Adrenal gland (tissue), 12 donors: ENCODE measurements around the gene CYBC1. TPM values are rescaled to one million over a fixed set of nuclear protein-coding genes. Genes with fewer than 3 reads are reported as not detected.
"Not testable (repeated sequence)": the region's sequence is repeated elsewhere in the genome, so short reads cannot be mapped to it uniquely, and the experiment has no call there.

ENCODE experiments used
- DNase-seq, 7 donors: peaks; one replicate each; pipeline ENCODE4 v3.0.0-alpha.2; 2019 to 2020
- H3K27ac ChIP-seq, 5 donors: fragments of 200-600 bp; sonication (generic) in 4 of 5; 1 replicate in 3 of 5; 2 replicates in 2 of 5; pipeline versions ENCODE4 v1.5.1 to v1.8.0; 2016 to 2020; ENCODE audit warnings: mild to moderate bottlenecking in 1 of 5
- H3K27me3 ChIP-seq: fragments of 200-600 bp; 2 replicates; pipeline ENCODE4 v1.8.0; 2021
- H3K36me3 ChIP-seq, 2 donors: fragments of 200-600 bp; replicated peaks in 1 of 2; 1 replicate in 1 of 2; 2 replicates in 1 of 2; pipeline versions ENCODE4 v1.5.1 to v1.8.0; 2018 to 2022
- H3K4me1 ChIP-seq, 2 donors: fragments of 200-600 bp; replicated peaks in 1 of 2; 1 replicate in 1 of 2; 2 replicates in 1 of 2; pipeline versions ENCODE4 v1.5.1 to v1.8.0; 2018 to 2021
- H3K4me3 ChIP-seq, 4 donors: fragments of 200-600 bp; sonication (generic) in 3 of 4; one replicate each; pipeline ENCODE4 v1.5.1; 2016 to 2018
- H3K9me3 ChIP-seq, 3 donors: fragments of 200-600 bp; sonication (generic) in 1 of 3; replicated peaks in 1 of 3; 1 replicate in 2 of 3; 2 replicates in 1 of 3; pipeline versions ENCODE4 v1.5.1 to v1.8.0; 2016 to 2021
- CTCF ChIP-seq, 6 experiments: fragments of 450-650 bp in 4 of 6; fragments of 200-600 bp in 2 of 6; sonication (generic) in 1 of 6; IDR thresholded peaks; 1 replicate in 5 of 6; 2 replicates in 1 of 6; pipeline versions ENCODE4 v1.5.1 to v1.8.0; 2016 to 2021; ENCODE audit warnings: antibody characterized with exemption in 6 of 6, mild to moderate bottlenecking in 2 of 6, moderate library complexity in 1 of 6
- POLR2A ChIP-seq, 2 donors: fragments of 450-650 bp; IDR thresholded peaks; one replicate each; pipeline ENCODE4 v1.6.1; 2017; ENCODE audit warnings: antibody characterized with exemption in 2 of 2, mild to moderate bottlenecking in 2 of 2, moderate library complexity in 1 of 2
- WGBS, 4 donors: extraction: QIAGEN DNeasy Blood & Tissue Kit in 2 of 4; methylation state at CpG; one replicate each; pipeline versions ENCODE4 v1.1.5 to v1.1.7; 2013 to 2017; 5-methylcytosine and 5-hydroxymethylcytosine counted together
- intact Hi-C, 2 donors: fragments of 100-400 bp; cut with DNase I; formaldehyde crosslinking; loops; one replicate each; pipeline versions ENCODE4 v1.14.1 to v1.15.0; 2022 to 2023
- polyA plus RNA-seq, 3 donors: library from polyadenylated mRNA; stranded (reverse); fragments of 200-250 nt in 2 of 3; fragments of 350-450 nt in 1 of 3; fragmentation: Illumina TruSeq in 1 of 3; extraction: RNeasy Lipid Tissue Mini Kit (QIAGEN cat#74804) in 1 of 3; gene quantifications; one replicate each; pipeline ENCODE4 v1.2.3, GENCODE V29; 2013 to 2014
- total RNA-seq, 9 donors: library from RNA; depleted of rRNA in 4 of 9; stranded (reverse); fragments of >200 nt in 4 of 9; fragments of 120-200 nt in 1 of 9; fragmentation: NEBNext Ultra II Directional in 1 of 9; extraction: Animal tissue kit (Norgen Biotek cat#: 25700) in 1 of 9; gene quantifications; one replicate each; pipeline versions ENCODE4 v1.1.0 to v1.2.4, GENCODE V29; 2013 to 2023
- donor health status: healthy with polysubstance abuse.
- donor health status: Bipolar disorder and iron deficiency.
- donor health status: DM: yes; HTN: yes; CAD: no.
- donor health status: DM: no; HTN: no; CAD: no.
- donor health status: DM: no; HTN: no; CAD: no.
- donor health status: DM: yes; HTN: yes; CAD: no.

CYBC1 gene
- total and polyA plus RNA-seq, 12 donors, result 34.6 to 160 (median 69.9) TPM

GRCh38 chr17:82458885-82459424 lies 8.4 kb upstream of the CYBC1 start:
- peak in 3 of 7 donors; percentile 50 to 65 (median 56) for DNase-seq
- peaks cover 15 to 38% of the 10 kb centered on the region in 2 donors for H3K4me1 ChIP-seq
- TF ChIP-seq CTCF (IDR thresholded peaks at IDR 0.05), result no peak
- TF ChIP-seq POLR2A (IDR thresholded peaks at IDR 0.05), result no peak
- peak overlapping the region; percentile 53 to 98 (median 76) for H3K4me3 ChIP-seq
- intact Hi-C loops, result no loop called here
- peak overlapping the region; percentile 48 to 100 (median 98) for H3K27ac ChIP-seq
- peaks cover 0 to 40% of the 10 kb centered on the region in 2 donors for H3K36me3 ChIP-seq
- WGBS, 4 donors, result 0% methylated on average over 30 to 62 of the region's 62 CpGs; no CpG with 5 or more reads in 1 of the 4 donors
- H3K9me3 ChIP-seq, result no peaks in the 10 kb centered on the region
- H3K27me3 ChIP-seq, result no peaks in the 10 kb centered on the region

GRCh38 chr17:82458179-82458884 lies 7.8 kb upstream of the CYBC1 start, which contains the start of gene NARF:
TSS of gene NARF (plus strand) at chr17:82458741. CDS start at chr17:82458804, 63 bp downstream.
- peaks cover 0 to 34% of the 10 kb centered on the region in 2 donors for H3K36me3 ChIP-seq
- intact Hi-C loops, result no loop called here
- WGBS, 4 donors, result 0% methylated on average over 3 to 85 of the region's 85 CpGs; no CpG with 5 or more reads in 1 of the 4 donors

GRCh38 chr17:82457929-82458178 lies 7.3 kb upstream of the CYBC1 start:
- Histone ChIP-seq H3K27me3 (no peaks in the 10 kb centered on the region), H3K4me3 (peak overlapping the region in 2 of 4 donors; percentile 64 to 98), H3K27ac (peak overlapping the region; percentile 84 to 100 (median 99)), H3K9me3 (no peaks in the 10 kb centered on the region), H3K36me3 (peaks cover 0 to 29% of the 10 kb centered on the region in 2 donors), H3K4me1 (peaks cover 10 to 30% of the 10 kb centered on the region in 2 donors)
- no peak for DNase-seq
- WGBS, 4 donors, result 0 to 1% (median 0%) methylated on average over 5 to 8 of the region's 8 CpGs
- intact Hi-C loops, result no loop called here
- no peak for TF ChIP-seq POLR2A (IDR thresholded peaks at IDR 0.05)
- no peak for TF ChIP-seq CTCF (IDR thresholded peaks at IDR 0.05)

More at GRCh38 chr17:82458179-82458884, 7.8 kb upstream of the CYBC1 start, which contains the start of gene NARF:
- TF ChIP-seq CTCF (IDR thresholded peaks at IDR 0.05) (peak in 1 of 6 experiments; percentile 16), POLR2A (IDR thresholded peaks at IDR 0.05) (peak; percentile 97 to 98)
- Histone ChIP-seq H3K4me3 (peak within 1 kb of the TSS; percentile 53 to 98 (median 76)), H3K4me1 (peaks cover 10 to 31% of the 10 kb centered on the region in 2 donors), H3K27ac (peak within 1 kb of the TSS; percentile 84 to 100 (median 99)), H3K27me3 (no peaks in the 10 kb centered on the region), H3K9me3 (no peaks in the 10 kb centered on the region)
- peak; percentile 98 to 99 (median 99) for DNase-seq

GRCh38 chr17:82457073-82457928 lies 6.7 kb upstream of the CYBC1 start:
- 40 to 59% (median 52%) methylated on average over 10 of the region's 10 CpGs for WGBS, 4 donors
- peak in 5 of 7 donors; percentile 50 to 64 (median 56) for DNase-seq
- intact Hi-C loops, result no loop called here
- H3K9me3 ChIP-seq, result no peaks in the 10 kb centered on the region
- H3K27me3 ChIP-seq, result no peaks in the 10 kb centered on the region
- peak overlapping the region in 1 of 4 donors; percentile 98 for H3K4me3 ChIP-seq
- H3K36me3 ChIP-seq, result peaks cover 0 to 24% of the 10 kb centered on the region in 2 donors
- peaks cover 10 to 30% of the 10 kb centered on the region in 2 donors for H3K4me1 ChIP-seq
- TF ChIP-seq POLR2A (IDR thresholded peaks at IDR 0.05), result no peak
- no peak for TF ChIP-seq CTCF (IDR thresholded peaks at IDR 0.05)
- peak overlapping the region; percentile 84 to 100 (median 99) for H3K27ac ChIP-seq

- H3K9me3 ChIP-seq, H3K36me3 ChIP-seq, DNase-seq, intact Hi-C loops, H3K27me3 ChIP-seq, H3K27ac ChIP-seq, H3K4me3 ChIP-seq: not testable (repeated sequence)
- H3K4me1 ChIP-seq, result peaks cover 5 to 37% of the 10 kb centered on the region in 2 donors
- 92 to 99% (median 94%) methylated on average over 10 to 21 of the region's 21 CpGs for WGBS, 4 donors
Measured at GRCh38 chr17:82453706-82454105, 3.2 kb upstream of the CYBC1 start.

- DNase-seq, H3K4me3 ChIP-seq, H3K27me3 ChIP-seq, H3K9me3 ChIP-seq, H3K36me3 ChIP-seq, intact Hi-C loops, H3K27ac ChIP-seq: not testable (repeated sequence)
- WGBS, 4 donors, result 86 to 97% (median 89%) methylated on average over 7 of the region's 7 CpGs
- peaks cover 5 to 37% of the 10 kb centered on the region in 2 donors for H3K4me1 ChIP-seq
Measured at GRCh38 chr17:82453151-82453550, 2.6 kb upstream of the CYBC1 start.
